ENCODE results near the gene CIB4. TPM values are rescaled to one million over a fixed set of nuclear protein-coding genes. Genes with fewer than 3 reads are reported as not detected.
"Not testable (repeated sequence)": the region's sequence is repeated elsewhere in the genome, so short reads cannot be mapped to it uniquely, and the experiment has no call there.

CIB4 gene
- total RNA-seq, 1 experiment from 2014 or later = not detected

DNA sequence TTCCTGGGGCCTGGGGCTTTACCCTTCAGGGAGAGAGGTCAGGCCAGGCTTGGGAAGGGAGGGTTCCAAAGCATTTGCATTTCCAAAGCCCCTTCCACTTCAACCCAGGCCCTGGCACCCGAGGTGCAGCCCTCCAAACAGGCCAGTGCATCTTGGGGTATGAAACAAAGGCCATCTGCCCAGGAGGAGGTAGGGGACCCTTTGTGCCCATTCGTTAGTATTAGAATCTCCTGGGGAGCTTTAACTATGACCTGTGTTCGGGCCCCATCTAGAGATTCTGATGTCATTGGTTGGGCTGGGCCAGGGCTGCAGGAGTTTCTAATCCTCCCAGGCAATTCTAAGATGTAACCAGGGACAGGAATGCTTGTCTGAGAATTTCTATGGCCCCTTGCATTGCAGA is 73.6 kb downstream of the CIB4 start:
- ChIA-PET CTCF (no interaction called here), POLR2A (no interaction called here)
- Histone ChIP-seq H3K4me3 (ENCODE audit: low read depth, low read length) (no peak overlapping the region), H3K36me3 (ENCODE audit: control insufficient read depth, insufficient read depth, low read length) (no peaks in the 10 kb centered on the region), H3K4me1 (0 out of 2 replicates have a peak, but pooled peaks cover 3% of the 10 kb centered on the region), H3K27me3 (replicated peaks; ENCODE audit: control insufficient read depth, insufficient read depth, low read length) (no peaks in the 10 kb centered on the region; the same call in 1 of the 2 replicates), H3K9me3 (no peaks in the 10 kb centered on the region)
- intact Hi-C loops (cut with micrococcal nuclease; ENCODE audit: unreplicated experiment) = no loop called here
- Mint-ChIP-seq H3K27me3 (ENCODE audit: insufficient read depth, unreplicated experiment) (peaks cover 32% of the 10 kb centered on the region), H3K9me3 (ENCODE audit: unreplicated experiment) (no peaks in the 10 kb centered on the region), H3K4me1 (ENCODE audit: low read depth, unreplicated experiment) (no peaks in the 10 kb centered on the region), H3K4me3 (ENCODE audit: unreplicated experiment) (no peak overlapping the region), H3K27ac (ENCODE audit: unreplicated experiment) (no peak overlapping the region), H3K36me3 (ENCODE audit: insufficient read depth, unreplicated experiment) (no peaks in the 10 kb centered on the region)
- TF ChIP-seq CTCF (IDR thresholded peaks at IDR 0.05; ENCODE audit: insufficient read depth in 1 of 2, low read depth in 1 of 2, low read length in 1 of 2, severe bottlenecking in 1 of 2, unreplicated experiment in 1 of 2) = no peak
- peak in 1 of 2 experiments; percentile 2 for DNase-seq
- no TSS peak for BruUV-seq (replicated peaks)

DNA sequence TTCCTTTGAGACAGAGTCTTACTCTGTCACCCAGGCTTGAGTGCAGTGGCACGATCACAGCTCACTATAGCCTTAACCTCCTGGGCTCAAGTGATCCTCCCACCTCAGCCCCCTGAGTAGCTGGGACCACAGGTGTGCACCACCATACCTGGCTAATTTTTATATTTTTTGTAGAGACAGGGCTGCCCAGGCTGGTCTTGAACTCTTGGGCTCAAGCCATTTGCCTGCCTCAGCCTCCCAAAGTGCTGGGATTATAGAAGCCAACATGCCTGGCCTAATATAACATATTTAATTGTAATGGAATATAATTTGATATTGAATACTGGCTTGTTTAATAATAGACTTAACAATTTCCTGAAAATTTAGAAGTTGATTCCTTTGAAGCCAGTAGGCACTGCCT is 74.4 kb downstream of the CIB4 start:
- H3K9me3 ChIP-seq; H3K27me3 ChIP-seq (replicated peaks; ENCODE audit: control insufficient read depth, insufficient read depth, low read length); H3K4me1 ChIP-seq; POLR2A ChIA-PET; BruUV-seq (replicated peaks); H3K9me3 Mint-ChIP-seq (ENCODE audit: unreplicated experiment); intact Hi-C loops (cut with micrococcal nuclease; ENCODE audit: unreplicated experiment); H3K4me1 Mint-ChIP-seq (ENCODE audit: low read depth, unreplicated experiment); H3K27ac Mint-ChIP-seq (ENCODE audit: unreplicated experiment); H3K4me3 ChIP-seq (ENCODE audit: low read depth, low read length); H3K36me3 ChIP-seq (ENCODE audit: control insufficient read depth, insufficient read depth, low read length); H3K4me3 Mint-ChIP-seq (ENCODE audit: unreplicated experiment); H3K36me3 Mint-ChIP-seq (ENCODE audit: insufficient read depth, unreplicated experiment): not testable (repeated sequence)
- H3K27me3 Mint-ChIP-seq (ENCODE audit: insufficient read depth, unreplicated experiment) = peaks cover 28% of the 10 kb centered on the region
- DNase-seq = peak in 1 of 2 experiments; percentile 1
- CTCF ChIA-PET = interaction anchor here (1.2 kb wide), 1 partner anchor 11 kb away, joined by 5 read pairs; no protein-coding TSS in a partner anchor

- ChIA-PET POLR2A (no interaction called here), CTCF (interaction anchor here (1.2 kb wide), 1 partner anchor 12 kb away, joined by 5 read pairs; no protein-coding TSS in a partner anchor)
- no peak overlapping the region for H3K27ac Mint-ChIP-seq (ENCODE audit: unreplicated experiment)
- no peak overlapping the region for H3K4me3 ChIP-seq (ENCODE audit: low read depth, low read length)
- H3K9me3 ChIP-seq = no peaks in the 10 kb centered on the region
- H3K4me1 Mint-ChIP-seq (ENCODE audit: low read depth, unreplicated experiment) = no peaks in the 10 kb centered on the region
- 0 out of 2 replicates have a peak, but pooled peaks cover 4% of the 10 kb centered on the region for H3K4me1 ChIP-seq
- no peak for TF ChIP-seq CTCF (IDR thresholded peaks at IDR 0.05; ENCODE audit: insufficient read depth in 1 of 2, low read depth in 1 of 2, low read length in 1 of 2, severe bottlenecking in 1 of 2, unreplicated experiment in 1 of 2)
- peak in 1 of 2 experiments; percentile 23 for DNase-seq
- H3K27me3 Mint-ChIP-seq (ENCODE audit: insufficient read depth, unreplicated experiment) = peaks cover 25% of the 10 kb centered on the region
- intact Hi-C loops (cut with micrococcal nuclease; ENCODE audit: unreplicated experiment) = no loop called here
- no peaks in the 10 kb centered on the region; the same call in 1 of the 2 replicates for H3K27me3 ChIP-seq (replicated peaks; ENCODE audit: control insufficient read depth, insufficient read depth, low read length)
- H3K9me3 Mint-ChIP-seq (ENCODE audit: unreplicated experiment) = no peaks in the 10 kb centered on the region
- H3K36me3 Mint-ChIP-seq (ENCODE audit: insufficient read depth, unreplicated experiment) = no peaks in the 10 kb centered on the region
- no TSS peak for BruUV-seq (replicated peaks)
- H3K4me3 Mint-ChIP-seq (ENCODE audit: unreplicated experiment) = no peak overlapping the region
- H3K36me3 ChIP-seq (ENCODE audit: control insufficient read depth, insufficient read depth, low read length) = no peaks in the 10 kb centered on the region
Observed at GRCh38 chr2:26566081-26566375, 75.1 kb downstream of the CIB4 start.

Data from Caco-2 (cell line).